Activated CD4-positive, alpha-beta T cell treated with anti-CD3 and anti-CD28 coated beads, Interleukin-2, amount 50 U/mL, for 48 hours (primary cell): ENCODE measurements around the gene MTG1.
"Not testable (repeated sequence)": the region's sequence is repeated elsewhere in the genome, so short reads cannot be mapped to it uniquely, and the experiment has no call there.

ENCODE experiments used
- DNase-seq, 2 experiments: peaks; one replicate each; pipeline ENCODE4 v3.0.0-alpha.2; 2020

Gene MTG1

DNA sequence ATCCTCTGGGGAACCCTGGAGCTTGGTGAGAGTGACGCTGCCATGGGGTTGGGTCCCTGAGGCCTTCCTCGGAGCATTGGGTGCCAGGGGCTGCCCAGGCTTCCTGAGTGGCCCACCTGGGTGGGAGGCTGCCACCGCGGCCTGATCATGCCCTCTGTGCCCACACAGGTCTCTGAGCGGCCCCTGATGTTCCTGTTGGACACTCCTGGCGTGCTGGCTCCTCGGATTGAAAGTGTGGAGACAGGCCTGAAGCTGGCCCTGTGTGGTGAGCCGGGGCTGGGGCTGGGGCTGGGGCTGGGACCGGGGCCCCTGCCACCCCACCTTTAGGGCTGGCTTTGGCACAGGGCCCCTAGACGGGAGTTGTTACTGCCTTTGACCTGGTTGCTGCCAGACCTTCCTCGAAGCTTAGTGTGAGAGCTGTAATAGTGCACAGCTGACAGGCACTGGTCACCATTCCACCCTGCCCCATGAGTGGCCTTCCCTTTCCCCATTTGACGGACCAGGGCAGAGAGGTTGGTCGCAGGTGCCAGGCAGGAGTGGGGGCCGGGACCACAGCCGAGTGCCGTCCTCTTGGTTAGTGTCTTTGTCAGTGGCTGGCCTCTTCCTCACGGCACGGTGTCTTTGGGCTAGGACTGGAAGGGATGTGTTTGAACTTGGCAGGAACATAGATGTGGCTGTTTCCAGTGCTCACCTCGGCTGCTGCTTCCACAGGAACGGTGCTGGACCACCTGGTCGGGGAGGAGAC, 8.2 kb downstream of the MTG1 start:
- no peak for DNase-seq

DNA sequence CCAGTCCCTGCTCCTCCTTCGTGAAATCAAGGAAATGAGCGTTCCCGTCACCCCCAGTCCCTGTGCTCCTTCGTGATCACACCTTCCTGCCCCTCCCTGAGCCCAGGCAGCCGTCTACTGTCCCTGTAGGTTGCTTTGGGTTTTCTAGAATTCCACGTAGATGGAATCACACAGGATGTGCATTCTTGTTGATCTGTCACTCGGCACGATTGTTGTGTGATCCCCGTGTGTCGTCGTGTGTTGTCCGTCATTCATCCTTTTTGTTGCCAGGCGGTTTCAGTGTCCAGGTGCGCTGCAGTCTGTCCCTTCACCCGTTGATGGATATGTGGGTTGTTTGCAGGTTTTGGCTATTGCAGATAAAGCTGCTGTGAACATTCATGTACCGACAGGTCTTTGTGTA, 9.4 kb downstream of the MTG1 start:
- no peak for DNase-seq

DNA sequence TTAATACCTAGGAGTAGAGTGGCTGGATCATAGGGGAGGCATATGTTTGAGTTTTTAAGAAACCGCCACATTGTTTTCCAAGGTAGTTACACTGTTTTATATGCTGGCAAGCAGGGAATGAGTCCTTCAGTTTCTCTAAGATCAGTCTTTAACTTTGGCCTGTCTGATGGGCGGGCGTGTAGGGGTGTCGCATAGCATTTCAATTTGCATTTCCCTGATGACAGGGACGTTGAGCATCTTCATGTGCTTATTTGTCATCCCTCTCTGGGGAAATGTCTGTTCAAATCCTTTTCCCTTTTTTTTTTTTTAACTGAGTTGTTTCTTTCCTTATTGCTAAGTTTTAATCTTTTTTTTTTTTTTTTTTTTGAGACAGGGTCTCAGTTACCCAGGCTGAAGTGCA, 9.8 kb downstream of the MTG1 start:
- DNase-seq, result no peak

DNA sequence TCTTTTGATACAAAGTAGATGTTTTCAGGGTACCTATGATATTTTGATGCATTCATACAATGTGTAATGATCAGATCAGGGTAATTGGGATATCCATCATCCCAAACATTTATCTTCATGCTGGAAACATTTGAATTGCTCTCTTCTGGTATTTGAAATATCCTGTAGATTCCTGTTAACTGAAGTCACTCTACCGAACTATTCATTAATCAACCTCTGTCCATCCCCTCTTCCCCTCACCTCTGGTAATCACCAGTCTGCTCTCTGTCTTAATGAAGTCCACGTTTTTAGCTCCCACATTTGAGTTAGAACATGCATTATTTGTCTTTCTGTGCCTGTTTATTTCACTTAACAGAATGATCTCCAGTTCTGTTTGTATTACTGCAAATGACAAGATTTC, 11.3 kb downstream of the MTG1 start:
- no peak for DNase-seq

DNA sequence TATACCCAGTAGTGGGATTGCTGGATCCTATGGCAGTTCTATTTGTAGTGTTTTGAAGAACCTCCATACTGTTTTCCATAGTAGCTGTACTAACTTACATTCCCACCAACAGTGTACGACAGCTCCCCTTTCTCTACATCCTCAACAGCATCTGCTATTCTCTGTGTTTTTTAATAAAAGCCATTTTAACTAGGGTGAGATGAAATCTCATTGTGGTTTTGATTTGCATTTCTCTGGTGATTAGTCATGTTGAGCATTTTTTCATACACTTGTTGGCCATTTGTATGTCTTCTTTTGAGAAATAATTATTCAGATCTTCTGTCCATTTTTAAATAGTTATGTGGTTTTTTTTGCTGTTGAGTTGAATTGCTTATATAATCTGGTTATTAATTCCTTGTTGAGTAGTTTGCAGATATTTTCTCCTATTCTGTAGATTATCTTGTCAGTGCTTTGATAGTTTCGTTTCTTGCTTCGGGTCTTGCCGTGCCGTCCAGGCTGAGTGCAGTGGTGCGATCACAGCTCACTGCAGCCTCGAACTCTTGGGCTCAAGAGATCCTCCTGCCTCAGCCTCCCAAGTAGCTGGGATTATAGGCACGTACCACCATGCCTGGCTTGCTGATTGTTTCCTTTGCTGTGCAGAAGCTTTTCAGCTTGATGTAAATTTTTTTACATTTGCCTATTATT, 12.0 kb downstream of the MTG1 start:
- DNase-seq, result no peak

DNA sequence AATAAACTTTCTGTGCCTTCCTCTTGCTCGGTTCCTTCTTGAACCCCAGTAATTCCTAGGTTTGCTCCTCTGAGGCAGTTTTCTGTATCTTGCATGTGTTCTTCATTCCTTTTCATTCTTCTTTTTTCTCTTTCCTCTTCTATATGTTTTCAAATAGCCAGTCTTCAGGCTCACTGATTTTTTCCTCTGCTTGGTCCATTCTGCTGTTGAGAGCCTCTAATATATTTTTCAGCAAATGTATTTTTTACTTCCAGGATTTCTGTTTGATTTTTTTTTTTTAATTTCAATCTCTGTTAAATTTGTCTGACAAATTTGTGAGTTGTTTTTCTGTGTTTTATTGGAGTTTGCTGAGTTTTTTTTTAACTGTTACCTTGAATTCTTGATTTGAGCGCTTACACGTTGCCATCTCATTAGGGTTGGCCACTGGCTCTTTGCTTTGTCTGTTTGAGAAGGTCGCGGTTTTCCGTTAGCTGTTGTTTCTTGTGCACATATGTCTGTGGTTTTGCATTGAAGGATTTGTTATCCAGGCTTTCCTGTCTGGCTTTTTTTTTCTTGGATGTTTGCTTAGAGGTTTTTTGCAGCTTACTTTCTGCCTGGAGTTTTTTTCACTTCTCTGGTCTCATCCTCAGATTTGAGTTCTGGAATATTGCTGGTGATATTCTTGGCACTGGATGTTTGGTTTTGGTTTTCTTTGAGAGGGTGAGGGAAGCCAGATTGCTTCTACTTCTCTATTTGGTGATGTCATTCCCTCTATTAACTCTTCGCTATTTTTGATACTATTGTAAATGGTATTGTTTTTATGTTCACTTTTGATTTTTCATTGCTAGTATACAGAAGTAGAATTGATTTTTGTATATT, 17.8 kb downstream of the MTG1 start:
- no peak for DNase-seq

DNA sequence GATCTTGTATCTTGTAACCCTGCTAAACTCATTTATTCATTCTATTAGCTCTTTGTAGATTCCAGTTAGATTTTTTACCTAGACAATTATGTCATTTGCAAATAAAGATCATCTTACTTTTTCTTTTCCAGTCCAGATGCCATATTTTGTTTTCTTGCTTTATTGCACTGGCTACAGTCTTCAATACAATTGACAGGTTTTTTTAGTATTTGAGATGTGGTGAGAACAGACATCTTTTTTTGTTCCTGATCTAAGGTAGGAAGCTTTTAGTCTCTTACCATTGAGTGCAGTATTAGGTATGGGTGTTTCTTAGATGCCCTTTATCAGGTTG, 18.4 kb downstream of the MTG1 start:
- DNase-seq, result no peak

DNA sequence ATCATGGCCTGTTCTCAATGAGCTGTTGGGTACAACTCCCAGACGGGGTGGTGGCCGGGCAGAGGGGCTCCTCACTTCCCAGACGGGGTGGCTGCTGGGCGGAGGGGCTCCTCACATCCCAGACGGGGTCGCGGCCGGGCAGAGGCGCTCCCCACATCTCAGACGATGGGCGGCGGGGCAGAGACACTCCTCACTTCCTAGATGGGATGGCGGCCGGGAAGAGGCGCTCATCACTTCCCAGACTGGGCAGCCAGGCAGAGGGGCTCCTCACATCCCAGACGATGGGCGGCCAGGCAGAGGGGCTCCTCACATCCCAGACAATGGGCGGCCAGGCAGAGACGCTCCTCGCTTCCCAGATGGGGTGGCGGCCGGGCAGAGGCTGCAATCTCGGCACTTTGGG, 20.4 kb downstream of the MTG1 start:
- not testable (repeated sequence) for DNase-seq

DNA sequence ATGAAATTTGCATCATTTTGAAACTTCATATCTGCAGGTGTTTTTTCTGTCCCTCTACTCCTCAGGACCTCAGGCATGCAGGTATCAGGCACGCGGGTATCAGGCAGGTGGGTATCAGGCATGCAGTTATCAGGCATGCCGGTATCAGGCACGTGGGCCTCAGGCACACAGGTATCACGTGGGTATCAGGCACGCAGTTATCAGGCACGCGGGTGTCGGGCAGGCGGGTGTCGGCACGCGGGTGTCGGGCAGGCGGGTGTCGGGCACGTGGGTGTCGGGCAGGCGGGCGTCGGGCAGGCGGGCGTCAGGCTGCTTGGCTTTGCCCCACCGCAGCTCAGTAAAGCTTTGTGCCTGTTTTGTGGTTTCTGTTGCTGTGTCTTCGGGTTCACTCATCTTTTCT, 21.8 kb downstream of the MTG1 start:
- DNase-seq, result no peak

DNA sequence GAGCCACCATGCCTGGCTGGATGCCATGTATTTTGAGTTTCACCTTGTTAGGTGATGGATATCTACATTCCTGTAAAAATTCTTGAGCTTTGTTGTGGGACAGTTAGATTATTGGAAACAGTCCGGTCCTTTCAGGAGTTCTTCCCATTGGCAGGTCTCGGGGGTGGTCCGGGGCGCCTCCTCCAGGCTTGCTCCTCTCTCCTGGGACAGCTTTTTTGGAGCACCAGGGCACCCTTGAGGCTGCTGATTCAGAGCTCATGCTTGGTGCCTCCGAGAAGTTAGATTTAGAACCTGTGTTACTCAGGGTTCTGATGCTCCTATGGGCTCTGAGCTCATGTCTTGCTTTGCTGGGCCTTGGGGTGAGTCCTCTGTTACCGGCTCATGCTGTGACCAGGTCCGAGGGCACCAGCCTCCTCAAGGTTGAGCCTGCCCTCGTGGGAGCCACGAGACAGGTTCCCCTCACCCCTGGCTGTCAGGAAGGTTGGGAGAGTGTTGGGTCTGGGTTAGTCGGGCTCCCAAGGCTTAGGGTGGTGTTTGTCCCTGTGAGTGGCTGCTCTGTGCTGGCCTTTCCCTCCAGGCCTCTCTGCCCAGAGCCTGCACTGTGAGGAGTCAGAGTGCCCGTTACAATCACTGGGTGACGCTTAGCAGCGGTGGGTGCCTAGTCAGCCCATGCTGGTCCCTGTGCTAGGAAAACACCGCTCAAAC, 24.5 kb downstream of the MTG1 start:
- DNase-seq, result no peak

DNA sequence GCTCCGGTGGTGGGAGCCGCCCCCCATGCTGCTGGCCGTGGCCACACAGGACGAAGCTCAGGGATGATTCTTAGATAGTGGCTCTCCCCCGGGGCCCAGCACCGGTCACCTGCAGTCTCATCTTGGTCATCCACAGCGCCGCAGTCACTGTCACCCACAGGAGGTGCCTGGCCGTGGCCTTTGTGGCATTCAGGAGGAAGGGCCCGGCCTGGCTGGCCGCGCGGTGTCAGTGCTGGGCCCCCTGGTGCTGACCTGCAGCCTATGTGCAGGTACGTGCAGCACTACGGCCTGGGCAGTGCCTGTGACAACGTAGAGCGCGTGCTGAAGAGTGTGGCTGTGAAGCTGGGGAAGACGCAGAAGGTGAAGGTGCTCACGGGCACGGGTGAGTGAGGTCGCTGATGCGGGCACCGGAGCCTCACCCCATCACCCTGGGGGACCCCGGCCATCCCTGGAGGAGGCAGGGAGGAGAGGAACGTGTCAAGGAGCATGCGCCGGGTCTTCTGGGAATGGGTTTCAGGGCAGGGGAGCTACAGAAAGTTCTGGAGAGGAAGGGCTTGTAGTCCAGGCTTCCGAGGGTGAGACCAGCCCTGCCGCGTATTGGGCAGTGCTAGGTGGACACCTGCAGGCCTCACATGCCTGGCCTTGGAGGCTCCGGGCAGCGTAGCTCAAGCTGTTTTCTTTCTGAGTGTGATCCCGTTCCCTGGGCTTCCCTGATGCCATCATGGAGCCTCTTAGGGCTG, 25.4 kb downstream of the MTG1 start:
- no peak for DNase-seq

DNA sequence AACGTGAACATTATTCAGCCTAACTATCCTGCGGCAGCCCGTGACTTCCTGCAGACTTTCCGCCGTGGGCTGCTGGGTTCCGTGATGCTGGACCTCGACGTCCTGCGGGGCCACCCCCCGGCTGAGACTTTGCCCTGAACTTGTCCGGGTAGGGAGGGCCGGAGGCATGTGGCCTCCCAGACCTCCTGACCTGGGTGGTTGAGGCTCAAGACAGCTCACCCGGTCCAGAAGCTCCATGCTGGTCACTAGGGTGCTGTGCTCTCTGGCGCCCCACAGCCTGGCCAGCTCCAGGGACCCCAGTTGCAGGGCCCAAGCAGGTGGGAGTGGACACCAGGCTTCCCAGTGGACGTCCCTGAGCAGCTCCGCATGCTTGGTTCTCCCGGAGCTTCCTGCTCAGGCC, 26.1 kb downstream of the MTG1 start:
- no peak for DNase-seq

DNA sequence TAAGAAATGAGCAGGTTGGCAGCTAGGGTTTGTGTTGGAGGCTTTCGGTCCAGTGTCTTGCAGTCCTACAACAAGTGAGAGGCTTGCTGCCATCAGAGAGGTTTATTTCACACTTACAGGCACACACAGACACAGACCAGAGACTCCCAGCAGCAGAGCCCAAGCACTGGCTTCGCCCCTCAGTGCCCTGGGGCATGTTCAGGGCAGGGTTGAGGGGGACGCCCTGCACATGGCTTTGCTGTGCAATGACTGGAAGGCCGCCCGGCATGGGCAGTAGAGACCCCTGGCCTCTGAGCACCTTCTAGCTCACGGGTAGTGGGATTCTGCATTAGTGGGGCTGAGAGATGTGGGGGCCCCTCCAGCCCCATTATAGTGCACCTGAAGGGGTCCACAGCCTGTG, 26.6 kb downstream of the MTG1 start:
- DNase-seq, result no peak

DNA sequence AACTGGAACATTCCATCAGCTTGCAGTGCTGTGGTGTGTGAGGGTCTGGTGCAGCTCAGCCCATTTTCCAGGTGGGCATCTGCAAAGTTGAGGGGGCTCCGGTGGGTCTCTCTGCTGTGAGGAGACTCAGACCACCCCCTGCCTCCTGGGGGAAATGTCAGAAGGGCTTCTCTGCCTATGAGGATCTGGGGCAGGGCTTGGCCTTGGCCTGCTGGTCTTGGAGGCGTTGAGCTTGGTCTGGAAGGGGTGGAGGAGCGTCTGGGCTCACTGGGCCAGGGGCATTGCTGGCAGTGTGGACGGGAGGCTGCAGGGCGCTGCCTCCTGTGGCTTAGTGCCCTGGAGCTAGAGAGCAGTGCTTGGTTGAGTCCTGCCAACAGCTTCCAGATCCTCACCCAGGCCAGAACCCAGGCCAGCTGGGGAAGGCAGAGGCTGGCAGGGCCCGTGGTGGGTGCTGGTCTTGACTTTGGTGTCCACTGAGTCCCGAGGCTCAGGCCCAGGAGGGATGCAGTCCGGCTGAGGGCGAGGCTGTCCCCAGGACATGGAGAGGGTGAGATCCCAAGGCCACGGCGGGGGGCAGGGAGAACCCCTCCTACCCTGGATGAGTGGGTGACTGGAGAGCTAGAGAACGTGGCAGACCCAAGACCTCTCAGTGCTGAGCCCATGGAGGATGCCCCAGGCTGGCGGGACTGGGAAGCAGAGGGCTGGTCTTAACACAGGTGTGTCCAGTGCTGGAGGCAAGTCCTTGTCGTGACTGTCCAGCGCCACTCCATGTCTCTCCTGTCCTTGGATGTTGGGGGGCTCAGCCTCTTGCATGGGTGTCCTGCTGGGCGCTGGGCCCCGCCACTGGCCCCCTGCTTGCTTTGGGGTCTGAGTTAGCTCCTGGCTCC, 27.6 kb downstream of the MTG1 start:
- no peak for DNase-seq

DNA sequence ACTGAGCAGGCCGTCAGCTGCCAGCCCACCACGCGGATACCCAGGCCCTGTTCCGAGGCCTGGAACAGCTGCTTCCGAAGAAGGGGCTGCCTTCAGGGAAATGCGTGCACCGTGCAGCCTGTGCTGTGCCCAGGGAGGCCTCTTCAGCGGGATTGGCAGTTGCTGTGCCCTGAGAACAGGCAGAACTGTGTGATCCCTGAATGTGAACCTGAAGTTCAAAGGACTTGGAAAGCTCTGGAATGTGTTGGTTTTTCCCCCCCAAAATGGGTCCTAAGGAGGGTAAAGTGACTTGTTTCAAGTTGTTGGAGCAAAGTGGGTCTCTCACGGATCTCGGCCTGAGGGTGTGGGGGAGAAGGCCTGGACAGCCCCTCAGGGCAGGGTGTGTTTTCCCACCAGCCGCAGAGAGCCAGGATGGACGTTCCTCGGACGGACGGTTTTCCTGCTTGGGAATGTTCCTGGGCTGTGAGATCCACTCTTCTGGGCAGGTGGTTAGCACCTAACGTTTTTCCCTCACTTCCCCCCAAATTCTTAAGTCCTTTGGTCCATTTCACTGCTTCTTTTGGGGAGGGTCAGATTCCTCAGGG, 28.4 kb downstream of the MTG1 start:
- DNase-seq, result no peak

DNA sequence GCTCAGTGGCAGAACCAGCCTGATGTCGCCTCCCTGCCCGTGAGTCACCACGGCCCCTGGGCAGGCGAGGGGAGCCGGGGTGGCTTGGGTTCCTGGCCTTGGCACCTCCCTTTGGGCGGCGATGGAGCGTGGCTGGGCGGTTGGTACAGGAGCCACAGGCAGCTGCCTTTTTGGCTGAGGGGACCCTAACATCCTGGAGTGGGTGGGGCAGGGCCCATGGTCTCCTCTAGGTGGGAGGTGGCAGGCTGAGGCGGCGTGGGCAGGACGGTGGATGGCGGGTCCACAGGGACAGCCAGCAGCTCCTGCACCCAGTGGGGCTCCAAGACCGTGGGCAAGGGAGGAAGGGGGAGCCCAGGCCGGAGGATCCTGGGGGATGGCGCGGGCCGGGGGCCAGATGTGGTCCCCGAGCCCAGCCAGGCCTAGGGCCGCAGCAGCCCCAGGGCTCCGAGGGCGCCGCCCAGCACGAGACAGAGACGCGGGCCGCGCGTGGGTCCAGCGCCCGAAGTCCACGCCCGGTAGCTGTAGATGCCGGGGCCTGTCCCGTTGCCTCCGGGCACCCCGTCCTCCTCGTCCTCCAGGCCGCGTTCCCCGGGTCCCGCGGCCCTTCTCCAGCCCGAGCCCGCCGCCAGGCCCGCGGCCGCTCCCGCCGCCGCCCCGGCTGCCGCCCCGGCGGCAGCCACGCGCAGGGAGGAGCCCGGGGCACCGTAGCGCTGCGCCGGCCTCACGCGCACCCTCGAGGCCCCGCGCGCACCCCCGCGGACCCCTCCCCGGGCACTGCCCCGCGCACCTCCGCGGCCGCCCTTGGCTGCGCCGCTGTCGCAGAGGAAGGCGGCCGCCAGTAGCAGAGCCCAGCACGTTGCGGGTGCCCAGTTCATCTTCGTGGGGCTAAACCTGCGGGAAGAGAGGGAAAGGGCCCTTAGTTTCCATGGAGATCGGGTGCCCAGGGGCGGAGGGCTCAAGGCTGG, 29.1 kb downstream of the MTG1 start:
- no peak for DNase-seq

DNA sequence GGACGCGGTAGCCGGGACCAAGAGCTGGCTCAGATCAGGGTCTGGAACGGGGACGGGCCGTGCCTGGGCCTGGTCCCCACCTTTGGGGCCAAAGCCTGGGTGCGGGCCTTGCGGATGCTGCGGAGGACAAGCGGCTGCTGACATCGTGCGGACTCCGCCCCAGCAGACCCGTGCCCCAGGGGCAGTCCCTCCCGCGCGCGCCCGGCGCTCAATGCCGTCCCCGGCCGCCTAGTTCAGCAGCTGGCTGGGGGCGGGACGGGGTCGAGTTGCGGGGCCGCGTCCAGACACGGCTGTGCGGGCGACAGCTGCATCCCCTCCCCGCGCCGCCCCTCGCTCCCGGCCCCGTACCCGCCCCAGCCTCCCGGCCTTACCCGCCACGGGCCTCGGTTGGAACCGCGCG, 30.1 kb downstream of the MTG1 start:
- DNase-seq, result not testable (repeated sequence)

DNA sequence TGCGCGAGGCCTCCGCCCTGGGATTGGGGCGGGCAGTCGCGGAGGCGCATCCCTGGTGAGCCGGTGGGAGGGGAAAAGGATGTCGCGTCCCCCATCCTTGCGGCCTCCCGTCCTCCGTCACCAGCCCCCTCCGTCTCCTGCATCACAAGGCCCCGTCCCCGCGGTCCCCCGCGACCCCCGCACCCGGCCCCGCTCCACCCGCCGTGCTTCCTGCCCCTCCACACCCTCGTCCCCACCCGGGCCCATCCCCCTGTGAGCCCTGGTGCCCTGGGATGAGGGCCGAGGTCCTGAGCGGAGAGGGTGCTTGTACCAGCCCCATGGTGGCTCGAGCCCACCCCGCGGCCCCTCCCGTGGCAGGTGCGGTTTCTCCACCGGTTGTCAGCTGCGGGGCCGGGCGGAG, 30.6 kb downstream of the MTG1 start, which contains the start of gene SPRN:
Gene SPRN (minus strand): TSS at position 25 of the 400 bp plus-strand sequence. CDS start 944 bp downstream, outside the sequence.
- DNase-seq, result not testable (repeated sequence)

DNA sequence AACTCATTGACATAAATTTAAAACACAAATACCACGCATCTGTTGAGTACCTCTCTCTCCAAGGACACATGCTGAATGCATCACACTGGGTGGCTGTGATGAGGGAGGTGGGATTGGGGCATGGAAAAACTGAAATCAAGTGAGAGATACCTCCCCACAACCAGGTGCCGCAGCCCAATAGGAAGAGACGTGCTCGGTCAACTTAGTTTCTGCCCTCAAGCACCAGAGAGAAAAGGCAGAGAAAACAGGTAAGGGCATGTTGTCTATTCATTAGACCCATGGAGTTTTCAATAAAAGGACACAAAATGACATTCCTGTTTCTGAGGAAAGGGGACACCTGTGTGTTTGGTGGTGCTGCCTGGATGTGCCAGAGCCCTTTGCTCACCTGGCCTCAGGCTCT, 35.6 kb downstream of the MTG1 start:
- DNase-seq, result not testable (repeated sequence)
